PC-3 (cell line): ENCODE measurements around the gene TRPC4AP.

Source experiments
- CTCF ChIP-seq: fragments of 300-600 bp; sonication (generic); conservative IDR thresholded peaks from 2 replicates; pipeline ENCODE4 v1.5.1; 2017; ENCODE audit warnings: antibody characterized with exemption, low read depth, mild to moderate bottlenecking, low read length
- EZH2 ChIP-seq: fragments of 300-600 bp; sonication (generic); IDR thresholded peaks from one replicate; pipeline ENCODE4 v1.6.1; 2017; ENCODE audit warnings: antibody characterized with exemption, mild to moderate bottlenecking, low read length; ENCODE audit not compliant: unreplicated experiment

GRCh38 chr20:35121186-35121585 is 28.6 kb upstream of the TRPC4AP start:
- no peak for TF ChIP-seq EZH2
- TF ChIP-seq CTCF, result no peak
